H1 (cell line): ENCODE measurements around the gene ISCA2. TPM values are rescaled to one million over a fixed set of nuclear protein-coding genes. Genes with fewer than 3 reads are reported as not detected.

Experiments
- BACH1 ChIP-seq: IDR thresholded peaks from 2 replicates; pipeline ENCODE4 v1.6.1; 2012; ENCODE audit warnings: low read length, improper control_type of control experiment
- CBX5 ChIP-seq: fragments of 300-800, 300-1000 bp; sonication (generic); IDR thresholded peaks from 2 replicates; pipeline ENCODE4 v1.7.1; 2016; ENCODE audit warnings: antibody characterized with exemption, low read length, low read depth
- CBX8 ChIP-seq: fragments of 300-800, 300-1000 bp; sonication (generic); IDR thresholded peaks from 2 replicates; pipeline ENCODE4 v1.7.1; 2016; ENCODE audit warnings: low read depth, low read length, borderline replicate concordance
- CEBPB ChIP-seq: IDR thresholded peaks from 2 replicates; pipeline ENCODE4 v1.6.1; 2012; ENCODE audit warnings: low read depth, low read length
- CHD1 ChIP-seq: IDR thresholded peaks from 2 replicates; pipeline ENCODE4 v1.6.1; 2012; ENCODE audit warnings: low read depth, low read length, improper control_type of control experiment
- FOSL1 ChIP-seq: IDR thresholded peaks from 2 replicates; pipeline ENCODE4 v1.6.1; 2011; ENCODE audit warnings: mild to moderate bottlenecking, low read depth, low read length, moderate library complexity; ENCODE audit not compliant: insufficient read depth
- GABPA ChIP-seq: IDR thresholded peaks from 2 replicates; pipeline ENCODE4 v1.6.1; 2011; ENCODE audit warnings: mild to moderate bottlenecking, low read length, moderate library complexity, borderline replicate concordance; ENCODE audit not compliant: insufficient read depth
- GTF2F1 ChIP-seq: IDR thresholded peaks from 2 replicates; pipeline ENCODE4 v1.6.1; 2012; ENCODE audit warnings: low read depth, low read length, improper control_type of control experiment, borderline replicate concordance
- HDAC2 ChIP-seq, 2 experiments: fragments of 300-600 bp in 1 of 2; sonication (generic) in 1 of 2; IDR thresholded peaks; 2 replicates each; pipeline ENCODE4 v1.6.1; 2011 to 2012; ENCODE audit warnings: low read depth in 2 of 2, low read length in 2 of 2, mild to moderate bottlenecking in 2 of 2, moderate library complexity in 2 of 2, borderline replicate concordance in 1 of 2, inconsistent platforms in 1 of 2
- JUN ChIP-seq: IDR thresholded peaks from 2 replicates; pipeline ENCODE4 v1.6.1; 2011; ENCODE audit warnings: low read depth, mild to moderate bottlenecking, improper control_type of control experiment, low read length
- NRF1 ChIP-seq: IDR thresholded peaks from 2 replicates; pipeline ENCODE4 v1.6.1; 2011; ENCODE audit warnings: mild to moderate bottlenecking, low read depth, low read length, improper control_type of control experiment
- PHF8 ChIP-seq: fragments of 200-600 bp; sonication (generic); conservative IDR thresholded peaks from 2 replicates; pipeline ENCODE4 v1.7.1; 2012; ENCODE audit warnings: low read depth, mild to moderate bottlenecking, inconsistent platforms, low read length, moderate library complexity
- POLR2A ChIP-seq, 2 experiments: IDR thresholded peaks; 1 replicate in 1 of 2; 2 replicates in 1 of 2; pipeline ENCODE4 v1.6.1; 2011; ENCODE audit warnings: low read depth in 2 of 2, low read length in 2 of 2, mild to moderate bottlenecking in 2 of 2; ENCODE audit errors: control extremely low read depth in 1 of 2
- POLR2AphosphoS5 ChIP-seq: IDR thresholded peaks from 2 replicates; pipeline ENCODE4 v1.6.1; 2011; ENCODE audit warnings: low read depth, low read length
- POU5F1 ChIP-seq: IDR thresholded peaks from 2 replicates; pipeline ENCODE4 v1.6.1; 2011; ENCODE audit warnings: low read depth, mild to moderate bottlenecking, low read length, moderate library complexity
- RAD21 ChIP-seq, 2 experiments: IDR thresholded peaks in 1 of 2; conservative IDR thresholded peaks in 1 of 2; 2 replicates each; pipeline ENCODE4 v1.6.1; 2011; ENCODE audit warnings: low read depth in 2 of 2, low read length in 2 of 2, improper control_type of control experiment in 1 of 2, inconsistent platforms in 1 of 2, mild to moderate bottlenecking in 1 of 2, moderate library complexity in 1 of 2
- RFX5 ChIP-seq: IDR thresholded peaks from 2 replicates; pipeline ENCODE4 v1.6.1; 2011; ENCODE audit warnings: low read depth, low read length, improper control_type of control experiment, borderline replicate concordance
- SAP30 ChIP-seq: fragments of 300-600 bp; sonication (generic); IDR thresholded peaks from 2 replicates; pipeline ENCODE4 v1.7.1; 2012; ENCODE audit warnings: low read length, moderate library complexity, mild to moderate bottlenecking, inconsistent platforms; ENCODE audit not compliant: insufficient read depth, insufficient replicate concordance
- SIRT6 ChIP-seq: IDR thresholded peaks from one replicate; pipeline ENCODE4 v1.7.1; 2012; ENCODE audit warnings: low read length, inconsistent platforms
- SP2 ChIP-seq: IDR thresholded peaks from 2 replicates; pipeline ENCODE4 v1.6.1; 2012; ENCODE audit warnings: mild to moderate bottlenecking, low read length, inconsistent platforms
- SP4 ChIP-seq: IDR thresholded peaks from 2 replicates; pipeline ENCODE4 v1.6.1; 2012; ENCODE audit warnings: low read length, inconsistent platforms
- SRF ChIP-seq: IDR thresholded peaks from 2 replicates; pipeline ENCODE4 v1.6.1; 2011; ENCODE audit warnings: mild to moderate bottlenecking, low read depth, low read length, moderate library complexity
- TAF7 ChIP-seq: optimal IDR thresholded peaks from 2 replicates; pipeline ENCODE3; 2011; ENCODE audit warnings: low read depth, mild to moderate bottlenecking, inconsistent platforms, low read length, moderate library complexity, borderline replicate concordance
- TCF12 ChIP-seq: IDR thresholded peaks from 2 replicates; pipeline ENCODE4 v1.6.1; 2011; ENCODE audit warnings: low read depth, mild to moderate bottlenecking, low read length
- polyA plus RNA-seq, 7 experiments: library from polyadenylated mRNA; depleted of rRNA in 3 of 7; stranded (reverse) in 5 of 7; unstranded in 2 of 7; fragments of >200 nt in 5 of 7; fragments of 200-250 nt in 2 of 7; gene quantifications; 1 replicate in 5 of 7; 2 replicates in 1 of 7; 4 replicates in 1 of 7; pipeline versions ENCODE4 v1.2.1 to v1.2.3, GENCODE V29; 2011 to 2013; ENCODE audit warnings: missing spikeins in 2 of 7, mixed read lengths in 2 of 7
- total RNA-seq: library from RNA; stranded (reverse); fragmentation: NEBNext Ultra II Directional; extraction: Animal tissue kit (Norgen Biotek cat#: 25700); gene quantifications from 2 replicates; pipeline ENCODE4 v1.2.1, GENCODE V29; 2021
- TF ChIP-seq, protein P1 (sequence below): IDR thresholded peaks from 2 replicates; pipeline ENCODE4 v1.6.1; 2012; ENCODE audit warnings: inconsistent platforms

ISCA2 gene
- total and polyA plus RNA-seq, 2 of the 8 experiments (the other 6 are each of a cell fraction or from before 2014, with no cell fraction given), result 43.5 to 78.6 TPM

DNA sequence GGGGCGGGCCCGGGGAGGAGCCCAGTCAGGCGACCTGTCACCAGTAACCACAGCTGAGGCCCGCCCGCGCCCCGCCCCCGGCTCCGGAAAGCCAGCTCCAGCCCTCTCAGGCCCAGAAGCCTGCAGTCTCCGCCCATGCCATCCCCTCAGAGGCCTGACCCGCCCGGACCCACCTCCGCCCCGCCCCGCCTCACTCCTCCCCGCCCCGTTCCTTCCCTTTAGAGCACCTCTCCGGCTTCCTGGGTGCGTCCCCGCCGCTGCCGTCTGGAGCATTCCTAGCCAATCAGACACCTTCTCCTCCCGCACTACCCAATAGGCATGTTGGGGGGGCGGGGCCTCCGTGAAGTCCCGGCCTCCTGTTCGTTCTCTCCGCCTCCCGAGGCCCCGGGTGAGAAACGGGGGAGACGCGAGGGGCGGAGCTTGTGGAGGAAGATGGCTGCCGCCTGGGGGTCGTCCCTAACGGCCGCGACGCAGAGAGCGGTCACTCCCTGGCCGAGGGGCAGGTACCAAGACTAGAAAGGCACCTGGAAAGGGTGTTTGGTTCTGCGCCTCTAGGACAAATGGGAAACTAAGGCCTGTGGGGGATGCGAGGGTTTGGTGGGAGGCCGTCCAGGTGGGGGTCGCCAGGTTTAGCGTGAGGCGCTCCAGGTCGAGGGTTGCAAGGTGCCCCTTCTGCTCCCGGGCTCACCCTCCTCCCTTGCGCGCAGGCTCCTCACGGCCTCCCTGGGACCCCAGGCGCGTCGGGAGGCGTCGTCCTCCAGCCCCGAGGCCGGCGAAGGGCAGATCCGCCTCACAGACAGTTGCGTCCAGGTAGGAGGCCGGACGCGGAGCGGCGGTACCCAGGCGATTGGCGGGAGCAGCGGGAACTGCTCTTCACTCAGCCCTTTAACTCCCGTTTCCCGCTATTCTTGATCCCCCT is at the start of gene ISCA2 (continued):
- TF ChIP-seq POLR2AphosphoS5 (peak; percentile 57), CEBPB (no peak), CBX8 (no peak), JUN (no peak), GTF2F1 (no peak), RAD21 (IDR thresholded peaks at IDR 0.05 in 1 of 2, conservative IDR thresholded peaks at IDR 0.05 in 1 of 2; ENCODE audit: low read depth in 2 of 2, low read length in 2 of 2) (no peak), RFX5 (no peak), HDAC2 (IDR thresholded peaks at IDR 0.05; ENCODE audit: borderline replicate concordance in 1 of 2, low read depth in 2 of 2, low read length in 2 of 2) (no peak), TAF7 (peak; percentile 50), POLR2A (IDR thresholded peaks at IDR 0.05; ENCODE audit: control extremely low read depth in 1 of 2, low read depth in 2 of 2, low read length in 2 of 2) (peak; percentile 50 to 73), CHD1 (no peak), SIRT6 (no peak), BACH1 (no peak), SRF (no peak), SP2 (peak; percentile 48), TCF12 (no peak), GABPA (no peak), FOSL1 (0 out of 2 replicates have a peak, but pooled peaks have one; percentile 9), PHF8 (peak; percentile 82), CBX5 (no peak), SP4 (peak; percentile 25; the same call in 1 of the 2 replicates), NRF1 (no peak), POU5F1 (no peak), SAP30 (peak; percentile 68)
- TF ChIP-seq, protein P1, sequence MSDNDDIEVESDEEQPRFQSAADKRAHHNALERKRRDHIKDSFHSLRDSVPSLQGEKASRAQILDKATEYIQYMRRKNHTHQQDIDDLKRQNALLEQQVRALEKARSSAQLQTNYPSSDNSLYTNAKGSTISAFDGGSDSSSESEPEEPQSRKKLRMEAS, result no peak
